ENCODE measurements around the gene ARL13A. TPM values are rescaled to one million over a fixed set of nuclear protein-coding genes. Genes with fewer than 3 reads are reported as not detected.

The ARL13A gene
- total RNA-seq, 1 experiment from 2014 or later, result not detected

GRCh38 chrX:100975212-100975611, 5.7 kb downstream of the ARL13A start:
- no peak overlapping the region for H3K27ac ChIP-seq
- no peak overlapping the region for H2AFZ ChIP-seq
- H3K9me3 ChIP-seq (ENCODE audit: insufficient read depth, low read depth), result no peaks in the 10 kb centered on the region
- peaks cover 15% of the 10 kb centered on the region for H3F3A ChIP-seq (ENCODE audit: insufficient read depth, low read depth)
- no peak for DNase-seq
- H3K36me3 ChIP-seq (ENCODE audit: low read depth), result no peaks in the 10 kb centered on the region
- peaks cover 38% of the 10 kb centered on the region for H3K4me1 ChIP-seq (replicated peaks; ENCODE audit: insufficient read depth)
- no TSS peak for BruUV-seq (replicated peaks)
- ChIA-PET POLR2A (ENCODE audit: unreplicated experiment) (no interaction called here), CTCF (no interaction called here)
- H3K79me2 ChIP-seq (ENCODE audit: low read depth), result no peaks in the 10 kb centered on the region
- TF ChIP-seq CTCF (conservative IDR thresholded peaks at IDR 0.05) (no peak), EZH2 (IDR thresholded peaks at IDR 0.05; ENCODE audit: low read depth) (no peak)
- intact Hi-C loops (cut with micrococcal nuclease; ENCODE audit: unreplicated experiment), result no loop called here
- H3K9me2 ChIP-seq (ENCODE audit: insufficient read depth), result no peaks in the 10 kb centered on the region
- H3K27me3 ChIP-seq (ENCODE audit: insufficient read depth, low read depth), result no peaks in the 10 kb centered on the region
- no peak overlapping the region for H3K4me2 ChIP-seq
- no peak overlapping the region for H3K4me3 ChIP-seq
- H4K20me1 ChIP-seq (ENCODE audit: insufficient read depth), result no peaks in the 10 kb centered on the region

- no peaks in the 10 kb centered on the region for H3K36me3 ChIP-seq (ENCODE audit: low read depth)
- H3K79me2 ChIP-seq (ENCODE audit: low read depth), result no peaks in the 10 kb centered on the region
- peaks cover 48% of the 10 kb centered on the region for H3K4me1 ChIP-seq (replicated peaks; ENCODE audit: insufficient read depth)
- H3K27me3 ChIP-seq (ENCODE audit: insufficient read depth, low read depth), result no peaks in the 10 kb centered on the region
- no peaks in the 10 kb centered on the region for H3K9me2 ChIP-seq (ENCODE audit: insufficient read depth)
- H3K4me3 ChIP-seq, result no peak overlapping the region
- BruUV-seq (replicated peaks), result no TSS peak
- peak overlapping the region; percentile 3; the same call in 1 of the 2 replicates for H3K27ac ChIP-seq
- no peaks in the 10 kb centered on the region for H3K9me3 ChIP-seq (ENCODE audit: insufficient read depth, low read depth)
- peaks cover 24% of the 10 kb centered on the region for H3F3A ChIP-seq (ENCODE audit: insufficient read depth, low read depth)
- ChIA-PET CTCF (no interaction called here), POLR2A (ENCODE audit: unreplicated experiment) (no interaction called here)
- no peak overlapping the region for H2AFZ ChIP-seq
- intact Hi-C loops (cut with micrococcal nuclease; ENCODE audit: unreplicated experiment), result no loop called here
- H4K20me1 ChIP-seq (ENCODE audit: insufficient read depth), result no peaks in the 10 kb centered on the region
- DNase-seq, result peak in 1 of 2 experiments; percentile 71
- no peak for TF ChIP-seq CTCF (conservative IDR thresholded peaks at IDR 0.05)
- TF ChIP-seq EZH2 (IDR thresholded peaks at IDR 0.05; ENCODE audit: low read depth), result no peak
- H3K4me2 ChIP-seq, result no peak overlapping the region; the same call in 1 of the 2 replicates
Measured at GRCh38 chrX:100976211-100976610, 6.7 kb downstream of the ARL13A start.

- DNase-seq, result peak; percentile 41 to 81
- peak overlapping the region; percentile 69 for H3K4me2 ChIP-seq
- H3K79me2 ChIP-seq (ENCODE audit: low read depth), result no peaks in the 10 kb centered on the region
- H3K9me2 ChIP-seq (ENCODE audit: insufficient read depth), result no peaks in the 10 kb centered on the region
- H3K27ac ChIP-seq, result peak overlapping the region; percentile 100
- intact Hi-C loops (cut with micrococcal nuclease; ENCODE audit: unreplicated experiment), result loop anchor here (1.0 kb wide), 1 partner anchor 51 kb away; no protein-coding TSS in a partner anchor
- peaks cover 56% of the 10 kb centered on the region for H3K4me1 ChIP-seq (replicated peaks; ENCODE audit: insufficient read depth)
- TSS peak; percentile 69 for BruUV-seq (replicated peaks)
- H2AFZ ChIP-seq, result 0 out of 2 replicates have a peak overlapping the region, but pooled peaks have one; percentile 12
- peaks cover 34% of the 10 kb centered on the region for H3F3A ChIP-seq (ENCODE audit: insufficient read depth, low read depth)
- TF ChIP-seq CTCF (conservative IDR thresholded peaks at IDR 0.05) (no peak), EZH2 (IDR thresholded peaks at IDR 0.05; ENCODE audit: low read depth) (no peak)
- H3K4me3 ChIP-seq, result no peak overlapping the region
- no peaks in the 10 kb centered on the region for H3K9me3 ChIP-seq (ENCODE audit: insufficient read depth, low read depth)
- no peaks in the 10 kb centered on the region for H3K27me3 ChIP-seq (ENCODE audit: insufficient read depth, low read depth)
- H3K36me3 ChIP-seq (ENCODE audit: low read depth), result no peaks in the 10 kb centered on the region
- CTCF ChIA-PET, result no interaction called here
- POLR2A ChIA-PET (ENCODE audit: unreplicated experiment), result no interaction called here
- no peaks in the 10 kb centered on the region for H4K20me1 ChIP-seq (ENCODE audit: insufficient read depth)
Measured at GRCh38 chrX:100979881-100980607, 10.5 kb downstream of the ARL13A start.

Data from PC-9 (cell line).